CD4-positive, alpha-beta T cell treated with Interleukin-15 for 1 hour (primary cell): ENCODE measurements around the gene MEIOB.
"Not testable (repeated sequence)": the region's sequence is repeated elsewhere in the genome, so short reads cannot be mapped to it uniquely, and the experiment has no call there.

ENCODE experiments used
- DNase-seq: peaks from one replicate; pipeline ENCODE4 v3.0.0-alpha.2; 2020

Gene MEIOB

GRCh38 chr16:1809281-1809801 is 62.6 kb downstream of the MEIOB start:
- no peak for DNase-seq

DNA sequence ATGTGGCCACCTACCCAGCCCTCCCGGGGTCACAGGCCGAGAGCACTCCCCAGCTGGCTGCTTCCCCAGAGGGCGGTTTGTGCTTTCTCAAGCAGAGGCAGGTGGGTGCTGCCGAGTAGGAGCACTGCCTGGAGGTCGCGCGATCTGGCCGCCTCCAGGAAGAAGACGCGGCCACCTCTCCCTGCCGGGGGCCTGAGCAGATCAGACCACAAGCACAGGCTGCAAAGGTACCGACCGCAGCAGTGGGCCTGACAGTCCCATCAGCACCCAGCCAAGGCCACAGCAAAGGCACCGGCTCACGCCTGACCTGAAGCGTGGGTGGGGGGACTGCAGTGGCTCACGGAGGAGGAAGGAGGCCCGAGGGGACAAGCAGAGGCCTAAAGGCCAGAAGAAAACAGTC is 63.3 kb downstream of the MEIOB start:
- no peak for DNase-seq

GRCh38 chr16:1807626-1808025 is 64.3 kb downstream of the MEIOB start:
- no peak for DNase-seq

DNA sequence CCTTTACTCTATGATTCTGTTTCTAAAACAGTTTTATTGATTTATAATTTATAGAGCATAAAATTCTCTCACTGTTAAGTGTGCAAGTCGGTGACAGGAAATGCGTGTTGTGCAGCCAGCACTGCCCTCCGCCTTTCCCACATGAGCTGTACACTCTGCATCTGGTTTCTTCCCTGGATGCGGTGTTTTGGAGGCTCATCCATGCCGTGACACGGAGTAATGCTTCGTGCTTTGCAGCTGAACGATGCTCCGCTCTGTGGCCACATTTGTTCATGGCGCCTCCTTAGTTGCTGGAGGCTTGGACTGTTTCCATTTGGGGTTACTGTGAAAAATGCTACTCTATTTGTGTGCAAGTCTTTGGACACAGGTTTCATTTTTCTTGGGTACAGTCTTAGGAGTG is 71.3 kb downstream of the MEIOB start:
- no peak for DNase-seq

DNA sequence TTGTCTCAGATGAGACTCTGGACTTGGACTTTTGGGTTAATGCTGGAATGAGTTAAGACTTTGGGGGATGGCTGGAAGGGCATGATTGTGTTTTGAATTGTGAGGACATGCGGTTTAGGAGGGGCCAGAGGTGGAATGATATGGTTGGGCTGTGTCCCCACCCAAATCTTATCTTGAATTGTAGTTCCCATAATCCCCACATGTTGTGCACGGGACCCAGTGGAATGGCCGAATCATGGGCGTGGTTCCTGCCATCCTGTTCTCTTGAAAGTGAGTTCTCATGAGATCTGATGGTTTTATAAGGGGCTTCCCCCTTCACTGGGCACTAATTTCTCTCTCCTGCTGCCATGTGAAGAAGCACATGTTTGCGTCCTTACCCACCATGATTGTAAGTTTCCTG is 72.7 kb downstream of the MEIOB start:
- DNase-seq, result not testable (repeated sequence)

DNA sequence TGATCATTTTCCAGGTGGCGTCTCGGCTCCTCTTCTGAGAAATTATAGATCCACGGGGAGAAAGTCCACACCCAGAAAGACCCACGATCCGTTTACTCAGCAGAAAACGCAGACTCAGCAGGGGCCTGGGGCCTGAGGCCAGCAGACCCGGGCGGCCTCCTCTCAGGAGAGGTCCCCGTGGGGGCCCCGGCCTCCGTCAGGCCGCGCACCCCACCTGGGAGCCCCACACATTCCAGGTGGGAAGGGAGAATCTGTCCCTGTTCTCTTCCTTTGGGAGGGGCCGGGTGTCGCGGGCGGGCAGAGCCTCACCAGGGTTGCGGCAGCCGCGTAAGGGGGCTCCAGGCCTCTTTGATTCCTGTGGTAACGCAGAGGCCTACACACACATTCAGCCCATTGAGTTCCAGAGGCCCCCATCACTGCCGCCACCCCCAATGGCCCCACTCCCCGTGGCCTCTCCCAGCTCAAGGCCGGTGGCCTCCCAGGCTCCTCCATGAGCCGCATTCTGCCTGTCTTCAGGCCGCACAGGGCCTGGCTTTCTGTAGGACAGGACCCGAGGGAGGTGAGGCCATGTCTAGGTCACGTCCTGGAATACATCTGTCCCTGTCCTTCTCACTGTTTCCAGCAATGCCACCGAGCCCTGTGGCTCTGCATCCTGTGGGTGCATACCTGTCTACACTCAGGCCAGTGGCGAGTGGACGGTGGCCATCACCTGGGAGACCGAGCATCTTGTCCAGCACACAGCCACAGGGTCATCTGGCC is 76.9 kb downstream of the MEIOB start:
- no peak for DNase-seq

DNA sequence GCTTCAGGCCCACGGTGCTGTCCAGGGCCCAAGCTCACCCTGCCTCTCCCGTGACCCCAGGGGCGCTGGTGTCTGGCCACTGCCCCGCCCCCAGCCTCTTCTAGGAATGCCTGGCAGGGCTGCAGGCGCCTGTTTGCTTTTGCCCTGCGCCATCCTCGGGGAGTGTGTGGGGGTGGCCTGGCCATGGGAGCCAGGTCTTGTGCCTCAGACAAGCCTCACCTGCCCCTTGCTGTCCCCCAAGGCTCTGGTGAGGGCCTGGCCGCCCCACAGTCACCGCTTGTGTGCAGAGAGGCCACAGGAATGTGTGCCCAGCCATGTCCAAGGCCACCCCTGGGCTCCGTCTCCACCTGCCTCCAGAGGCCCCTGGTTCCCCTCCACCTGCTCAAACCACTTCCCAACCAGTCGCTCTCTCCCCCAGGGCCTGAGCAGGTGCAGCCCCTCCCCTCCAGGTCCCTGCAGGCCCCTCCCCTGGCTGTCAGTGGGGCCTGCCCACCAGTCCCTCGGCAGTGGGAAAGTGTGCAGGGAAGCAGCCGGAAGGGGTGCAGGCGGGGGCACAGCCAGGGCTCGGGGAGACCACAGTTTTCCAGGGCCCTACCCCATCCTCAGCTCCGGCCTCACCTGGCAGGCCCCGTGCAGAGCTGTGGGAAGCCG is 77.6 kb downstream of the MEIOB start:
- DNase-seq, result no peak

DNA sequence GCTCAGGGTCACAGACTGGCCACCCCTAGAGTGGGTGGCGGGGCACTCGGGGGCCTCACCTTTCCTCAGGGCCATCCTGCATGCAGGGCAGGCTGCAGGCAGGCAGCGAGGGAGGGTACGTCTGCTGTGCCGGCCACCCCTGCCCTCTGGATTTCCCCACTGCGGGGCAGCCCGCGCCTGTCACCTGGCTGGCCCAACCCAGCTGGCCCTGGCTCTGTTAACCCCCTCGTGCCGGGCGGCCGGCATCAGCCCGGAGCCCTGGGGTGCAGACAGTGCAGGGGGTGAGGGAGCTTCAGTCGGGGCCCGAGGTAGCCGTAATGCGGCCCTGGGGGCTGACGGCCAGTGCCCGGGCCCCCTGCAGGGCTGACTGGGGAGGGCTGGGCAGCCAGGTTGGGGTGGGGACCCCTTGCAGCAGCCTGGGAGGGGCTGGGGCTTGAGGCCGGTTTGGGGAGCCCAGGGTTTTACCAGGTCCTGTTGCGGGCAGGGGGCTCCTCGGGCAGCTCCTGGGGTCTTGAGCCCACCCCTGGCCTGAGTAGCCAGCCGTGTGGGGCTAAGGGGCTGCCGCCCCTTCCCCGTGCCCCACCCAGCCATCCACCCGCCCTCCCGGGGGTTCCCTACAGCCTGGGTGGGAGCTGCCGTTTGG is 78.3 kb downstream of the MEIOB start, which contains the start of gene IGFALS:
Gene IGFALS, minus strand, starts transcription at position 128 of the 643 bp plus-strand sequence. Its CDS starts 53 bp downstream, at position 75.
- no peak for DNase-seq

- no peak for DNase-seq
Observed at GRCh38 chr16:1792836-1793577, 79.0 kb downstream of the MEIOB start.

GRCh38 chr16:1791943-1792812 is 79.8 kb downstream of the MEIOB start:
- no peak for DNase-seq

GRCh38 chr16:1791256-1791942 is 80.6 kb downstream of the MEIOB start:
- DNase-seq, result no peak

- DNase-seq, result no peak
Observed at GRCh38 chr16:1790611-1791255, 81.2 kb downstream of the MEIOB start.

DNA sequence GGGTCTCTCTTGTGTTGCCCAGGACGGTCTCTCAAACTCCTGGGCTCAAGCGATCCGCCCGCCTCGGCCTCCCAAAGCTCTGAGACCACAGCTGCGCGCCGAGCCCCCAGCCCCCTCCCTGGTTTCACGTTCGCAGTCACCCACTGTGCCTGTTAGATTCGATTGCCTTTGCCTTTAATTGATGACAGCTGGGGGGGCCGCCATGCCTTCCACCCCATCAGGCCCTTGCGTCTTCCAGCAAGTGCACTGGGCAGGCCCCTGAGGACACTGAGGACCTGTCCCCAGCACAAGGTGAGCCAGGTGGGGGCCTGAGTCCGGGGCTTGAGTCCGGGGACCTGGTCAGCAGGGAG is 81.7 kb downstream of the MEIOB start:
- DNase-seq, result no peak

DNA sequence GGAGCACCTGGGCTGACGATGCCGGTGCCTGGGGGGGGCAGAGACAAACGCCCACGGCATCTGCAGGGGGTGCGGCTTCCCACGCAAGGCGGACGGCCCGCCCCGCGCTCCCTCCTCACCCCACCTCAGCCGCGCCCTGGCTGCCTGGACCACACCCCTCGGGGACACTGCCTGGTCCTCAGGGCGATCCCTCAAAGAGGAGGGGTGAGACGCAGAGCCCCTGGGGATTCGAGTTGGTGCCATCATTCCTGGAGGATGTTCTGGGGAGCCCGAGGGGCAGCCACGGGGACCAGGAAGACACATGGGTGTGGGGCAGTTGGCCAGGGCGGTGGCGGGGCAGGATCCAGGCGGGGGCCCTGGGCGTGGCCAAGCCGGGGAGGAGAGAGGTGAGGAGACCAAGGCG is 82.3 kb downstream of the MEIOB start:
- DNase-seq, result no peak

GRCh38 chr16:1788708-1789100 is 83.3 kb downstream of the MEIOB start:
- no peak for DNase-seq

- DNase-seq, result no peak
Observed at GRCh38 chr16:1788095-1788707, 83.8 kb downstream of the MEIOB start.

DNA sequence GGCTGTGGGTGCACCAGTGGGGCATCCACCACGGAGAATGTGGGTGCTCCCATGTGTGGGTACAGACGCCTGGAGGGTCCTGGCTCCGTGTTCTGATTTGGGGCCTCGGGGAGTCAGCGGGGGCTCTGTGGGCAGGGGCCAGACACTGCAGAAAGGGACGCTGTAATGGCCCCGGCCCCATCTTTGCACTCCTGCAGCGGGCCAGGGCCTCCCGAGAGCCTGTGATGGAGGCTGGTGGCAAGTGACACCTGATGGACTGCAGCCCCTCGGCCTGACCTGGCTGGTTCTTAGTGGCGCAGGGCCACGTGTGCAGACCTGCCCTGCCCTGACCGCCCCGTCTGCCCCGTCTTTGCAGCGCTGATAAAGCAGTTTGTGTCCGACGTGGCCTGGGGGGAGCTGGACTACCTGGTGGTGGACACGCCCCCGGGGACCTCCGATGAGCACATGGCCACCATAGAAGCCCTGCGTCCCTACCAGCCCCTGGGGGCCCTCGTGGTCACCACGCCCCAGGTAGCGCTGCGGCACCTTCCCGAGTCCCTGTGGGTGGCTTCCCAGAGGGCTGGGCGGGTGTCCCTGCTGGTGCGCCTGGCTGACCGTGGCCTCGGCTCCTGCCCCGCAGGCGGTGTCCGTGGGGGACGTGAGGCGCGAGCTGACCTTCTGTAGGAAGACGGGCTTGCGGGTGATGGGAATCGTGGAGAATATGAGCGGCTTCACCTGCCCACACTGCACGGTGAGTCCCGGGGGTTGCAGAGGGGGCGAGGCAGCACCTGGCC is 84.5 kb downstream of the MEIOB start:
- DNase-seq, result no peak

- no peak for DNase-seq
Observed at GRCh38 chr16:1787056-1787321, 85.0 kb downstream of the MEIOB start.

DNA sequence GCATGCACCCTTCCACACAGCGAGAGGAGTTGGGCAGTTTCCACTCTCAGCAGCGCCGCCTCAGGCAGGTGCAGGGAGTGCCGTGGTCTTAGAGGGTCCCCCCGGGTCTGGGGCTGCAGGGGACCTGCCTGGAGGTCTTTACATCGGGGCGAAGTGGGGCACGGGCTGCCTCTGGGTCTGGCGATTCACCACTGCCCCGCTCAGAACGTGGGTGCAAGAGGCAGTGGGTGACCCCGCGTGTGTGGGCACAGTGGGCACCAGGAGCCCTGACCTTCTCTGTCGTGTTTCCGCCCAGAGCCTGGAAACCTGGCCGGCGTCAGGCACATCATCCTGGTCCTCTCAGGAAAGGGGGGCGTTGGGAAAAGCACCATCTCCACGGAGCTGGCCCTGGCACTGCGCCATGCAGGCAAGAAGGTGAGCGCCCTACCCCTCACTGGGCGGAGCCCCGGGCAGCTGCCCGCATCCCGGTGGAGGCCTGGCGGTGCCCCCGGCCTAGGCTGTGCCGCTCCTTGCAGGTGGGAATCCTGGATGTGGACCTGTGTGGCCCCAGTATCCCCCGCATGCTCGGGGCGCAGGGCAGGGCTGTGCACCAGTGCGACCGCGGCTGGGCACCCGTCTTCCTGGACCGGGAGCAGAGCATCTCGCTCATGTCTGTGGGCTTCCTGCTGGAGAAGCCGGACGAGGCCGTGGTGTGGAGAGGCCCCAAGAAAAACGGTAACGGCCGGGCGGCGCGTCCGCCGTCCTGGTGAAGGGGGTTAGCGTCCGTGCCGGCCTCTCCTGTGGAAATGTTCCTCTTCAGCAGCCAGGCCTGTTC is 85.5 kb downstream of the MEIOB start:
- no peak for DNase-seq
